NT2/D1 (cell line): Measurements from ENCODE around the gene ATXN7L2.

Experiments used
- SUZ12 ChIP-seq: IDR thresholded peaks from 2 replicates; pipeline ENCODE4 v1.6.1; 2011; ENCODE audit not compliant: insufficient read length, insufficient read depth; ENCODE audit errors: extremely low read depth
- YY1 ChIP-seq: IDR thresholded peaks from 2 replicates; pipeline ENCODE4 v1.6.1; 2011; ENCODE audit not compliant: insufficient read length, insufficient read depth
- ZNF274 ChIP-seq: IDR thresholded peaks from 2 replicates; pipeline ENCODE4 v1.6.1; 2011; ENCODE audit warnings: mild to moderate bottlenecking, low read depth, low read length

DNA sequence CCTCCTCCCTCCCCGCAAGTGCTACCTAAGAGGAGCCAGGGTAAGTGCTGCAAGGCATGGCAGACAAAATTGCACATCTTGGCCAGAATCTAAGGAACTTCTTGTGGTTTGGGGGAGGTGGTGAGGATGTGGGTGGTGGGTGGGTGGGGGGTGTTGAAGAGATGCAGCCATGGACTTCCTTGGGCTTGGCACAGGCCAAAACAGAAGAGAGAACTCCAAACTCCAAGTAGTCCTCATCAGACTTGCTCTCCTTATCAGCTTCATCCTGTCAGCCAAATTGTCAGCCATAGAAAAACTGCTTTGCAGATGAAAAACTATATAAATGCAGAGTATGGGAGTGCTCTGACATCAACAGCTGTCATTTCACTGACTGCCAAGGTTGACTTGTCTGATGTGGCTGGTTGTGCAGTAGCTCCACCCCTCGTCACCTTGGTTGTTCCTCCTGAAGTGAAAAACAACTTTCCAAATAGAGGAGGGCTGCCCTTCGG lies 18.7 kb downstream of the ATXN7L2 start:
- TF ChIP-seq ZNF274 (no peak), SUZ12 (no peak), YY1 (no peak)
